GM19467 (cell line): ENCODE measurements around the gene SMC4.

Experiments
- ATAC-seq: cut with Tn5 transposase; IDR thresholded peaks from one replicate; pipeline ENCODE4 v1.9.1; 2021; ENCODE audit warnings: mild to moderate bottlenecking, moderate library complexity; ENCODE audit not compliant: unreplicated experiment

SMC4 gene

GRCh38 chr3:160394009-160394392 is 5.4 kb upstream of the SMC4 start:
- no peak for ATAC-seq

GRCh38 chr3:160395297-160395696 is 4.2 kb upstream of the SMC4 start:
- no peak for ATAC-seq

- ATAC-seq: peak; percentile 1
Observed at GRCh38 chr3:160398820-160399124, 678 bp upstream of the SMC4 start.

- ATAC-seq: peak; percentile 2
Observed at GRCh38 chr3:160400030-160400701, 716 bp downstream of the SMC4 start.

GRCh38 chr3:160400702-160401150 is 1.3 kb downstream of the SMC4 start:
- ATAC-seq: no peak

GRCh38 chr3:160401291-160402095 is 2.0 kb downstream of the SMC4 start:
- ATAC-seq: no peak

- no peak for ATAC-seq
Observed at GRCh38 chr3:160402221-160403027, 3.0 kb downstream of the SMC4 start.

GRCh38 chr3:160403028-160403545 is 3.6 kb downstream of the SMC4 start:
- ATAC-seq: no peak

- ATAC-seq: no peak
Observed at GRCh38 chr3:160403796-160404470, 4.5 kb downstream of the SMC4 start.

- ATAC-seq: no peak
Observed at GRCh38 chr3:160409812-160410610, 10.6 kb downstream of the SMC4 start.

- no peak for ATAC-seq
Observed at GRCh38 chr3:160412477-160412876, 13.0 kb downstream of the SMC4 start.

GRCh38 chr3:160413613-160414248 is 14.3 kb downstream of the SMC4 start:
- peak; percentile 66 for ATAC-seq

GRCh38 chr3:160417311-160417710 is 17.9 kb downstream of the SMC4 start:
- ATAC-seq: no peak

- no peak for ATAC-seq
Observed at GRCh38 chr3:160427832-160428424, 28.5 kb downstream of the SMC4 start.

GRCh38 chr3:160434071-160434470 is 34.6 kb downstream of the SMC4 start:
- ATAC-seq: no peak

- ATAC-seq: no peak
Observed at GRCh38 chr3:160435095-160435494, 35.6 kb downstream of the SMC4 start.

GRCh38 chr3:160435747-160436146 is 36.3 kb downstream of the SMC4 start:
- no peak for ATAC-seq

- no peak for ATAC-seq
Observed at GRCh38 chr3:160437083-160437455, 37.6 kb downstream of the SMC4 start.

- no peak for ATAC-seq
Observed at GRCh38 chr3:160440687-160441086, 41.2 kb downstream of the SMC4 start.
